UCSD-AML1 (cell line): ENCODE results near the gene P4HA2.

Experiments
- DNase-seq: peaks from one replicate; lab custom pipeline; 2025; ENCODE audit not compliant: unreplicated experiment; lab: John Stamatoyannopoulos, UW

The P4HA2 gene

GRCh38 chr5:132265336-132266030, 37.8 kb upstream of the P4HA2 start:
- no peak for DNase-seq

DNA sequence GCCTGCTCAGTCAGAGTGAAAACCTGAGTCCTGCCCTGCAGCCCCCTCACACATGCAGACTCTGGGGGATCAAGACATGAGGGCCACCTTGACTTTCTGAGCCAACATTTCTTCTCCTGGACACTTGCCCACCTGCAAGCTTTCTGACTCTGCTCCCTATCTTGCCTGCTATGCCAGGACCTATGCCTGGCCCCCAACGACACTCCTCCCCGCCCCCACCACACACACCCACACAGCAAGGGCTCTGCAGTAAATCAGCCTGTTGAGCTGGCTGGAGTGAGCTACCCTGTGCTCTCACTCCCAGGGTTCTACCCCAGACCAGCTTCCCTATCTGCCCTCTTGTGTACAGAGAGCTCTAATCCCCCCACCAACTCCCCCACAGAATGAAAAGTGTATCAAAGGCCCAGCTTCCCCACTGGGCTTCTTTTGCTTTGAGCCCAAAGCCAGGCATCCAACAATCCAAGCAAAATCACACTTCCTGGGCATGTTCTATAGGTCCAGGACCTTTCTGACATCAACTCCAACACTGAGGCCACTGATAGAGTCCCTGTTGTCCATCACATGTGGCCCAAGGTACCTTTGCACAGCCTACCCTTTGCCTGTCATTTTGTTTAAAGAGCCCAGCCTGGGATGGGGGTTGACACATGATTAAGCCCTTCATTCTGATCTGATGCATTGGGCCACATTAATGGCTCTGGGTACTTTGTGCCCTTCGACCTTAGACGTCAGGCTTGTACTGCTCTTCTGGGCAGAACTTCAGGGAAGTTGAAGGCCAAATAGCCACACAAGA, 37.1 kb upstream of the P4HA2 start:
- DNase-seq = no peak

GRCh38 chr5:132263548-132264261, 36.1 kb upstream of the P4HA2 start:
- DNase-seq = no peak

DNA sequence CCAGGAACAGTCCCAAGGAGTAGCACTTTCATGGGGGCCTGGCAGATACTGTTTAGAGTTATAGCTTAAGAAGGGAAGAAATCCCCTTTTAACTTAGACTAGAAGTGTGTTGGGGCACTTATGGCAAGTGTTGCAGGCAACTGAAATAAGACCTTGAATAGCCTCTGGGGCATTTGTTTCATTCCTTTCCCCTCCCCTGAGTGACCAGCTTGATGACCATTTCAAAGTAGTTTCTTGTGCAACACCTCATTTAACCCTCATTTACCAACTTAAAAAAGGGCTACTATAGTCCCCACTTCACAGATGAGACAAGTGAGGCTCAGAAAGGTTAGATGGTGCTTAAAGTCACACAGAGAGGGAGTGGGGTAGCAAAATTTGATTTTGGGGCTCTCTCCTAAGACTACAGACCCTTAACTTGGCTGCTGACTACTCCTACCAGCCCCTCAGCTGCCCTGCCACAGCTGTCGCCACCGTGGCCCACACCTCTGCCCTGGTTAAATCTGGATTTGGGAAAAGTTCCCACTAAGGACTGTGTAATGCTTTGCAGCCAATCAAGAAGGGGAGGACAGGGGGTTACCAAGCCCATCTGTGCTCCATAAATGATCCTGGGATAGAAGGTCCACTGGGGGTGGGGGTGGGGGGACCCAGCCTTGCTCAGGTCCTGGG, 35.4 kb upstream of the P4HA2 start:
- DNase-seq = no peak

GRCh38 chr5:132261881-132262845, 34.5 kb upstream of the P4HA2 start:
- no peak for DNase-seq

DNA sequence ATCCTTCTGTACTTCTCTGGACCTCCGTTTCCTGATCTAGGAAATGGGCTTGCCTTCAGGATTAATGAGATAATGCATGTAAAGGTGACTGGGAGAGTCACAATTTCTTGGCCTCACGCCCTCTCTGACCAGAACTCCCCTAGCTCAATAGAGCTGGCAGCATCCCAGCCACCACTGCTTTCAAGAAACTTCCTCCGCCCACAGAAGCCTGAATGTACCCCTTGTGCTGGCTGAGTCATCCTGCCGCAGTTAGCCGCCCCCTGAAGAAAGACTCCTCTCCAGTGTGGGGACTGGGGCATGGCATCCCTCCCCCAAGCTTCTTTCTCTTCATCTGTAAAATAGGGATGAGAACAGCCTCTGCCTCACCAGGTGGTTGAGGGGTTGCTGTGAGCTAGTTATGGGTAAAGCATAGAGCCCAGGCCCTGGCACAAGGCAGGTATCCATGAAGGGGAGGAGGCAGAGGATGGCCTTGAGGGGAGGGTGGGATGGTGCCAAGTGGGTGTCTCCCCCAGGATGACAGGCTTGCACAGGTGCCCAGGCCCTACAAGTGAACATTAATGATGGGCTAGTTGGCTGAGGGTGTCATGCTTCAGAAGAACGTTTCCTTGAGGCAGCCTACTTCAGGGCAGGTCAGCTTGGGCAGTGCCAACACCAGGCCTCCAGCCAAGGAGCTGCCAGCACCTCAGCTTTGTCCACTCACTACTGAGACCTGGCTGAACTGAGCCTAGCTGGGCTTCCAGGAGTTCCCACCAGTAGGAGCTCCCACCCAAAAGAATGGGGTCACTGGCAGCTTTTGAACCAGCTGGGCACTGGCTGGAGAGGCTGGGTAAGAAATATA, 33.3 kb upstream of the P4HA2 start:
- no peak for DNase-seq

GRCh38 chr5:132260051-132260450, 32.4 kb upstream of the P4HA2 start:
- DNase-seq = no peak

GRCh38 chr5:132259069-132259851, 31.6 kb upstream of the P4HA2 start:
- DNase-seq = no peak

DNA sequence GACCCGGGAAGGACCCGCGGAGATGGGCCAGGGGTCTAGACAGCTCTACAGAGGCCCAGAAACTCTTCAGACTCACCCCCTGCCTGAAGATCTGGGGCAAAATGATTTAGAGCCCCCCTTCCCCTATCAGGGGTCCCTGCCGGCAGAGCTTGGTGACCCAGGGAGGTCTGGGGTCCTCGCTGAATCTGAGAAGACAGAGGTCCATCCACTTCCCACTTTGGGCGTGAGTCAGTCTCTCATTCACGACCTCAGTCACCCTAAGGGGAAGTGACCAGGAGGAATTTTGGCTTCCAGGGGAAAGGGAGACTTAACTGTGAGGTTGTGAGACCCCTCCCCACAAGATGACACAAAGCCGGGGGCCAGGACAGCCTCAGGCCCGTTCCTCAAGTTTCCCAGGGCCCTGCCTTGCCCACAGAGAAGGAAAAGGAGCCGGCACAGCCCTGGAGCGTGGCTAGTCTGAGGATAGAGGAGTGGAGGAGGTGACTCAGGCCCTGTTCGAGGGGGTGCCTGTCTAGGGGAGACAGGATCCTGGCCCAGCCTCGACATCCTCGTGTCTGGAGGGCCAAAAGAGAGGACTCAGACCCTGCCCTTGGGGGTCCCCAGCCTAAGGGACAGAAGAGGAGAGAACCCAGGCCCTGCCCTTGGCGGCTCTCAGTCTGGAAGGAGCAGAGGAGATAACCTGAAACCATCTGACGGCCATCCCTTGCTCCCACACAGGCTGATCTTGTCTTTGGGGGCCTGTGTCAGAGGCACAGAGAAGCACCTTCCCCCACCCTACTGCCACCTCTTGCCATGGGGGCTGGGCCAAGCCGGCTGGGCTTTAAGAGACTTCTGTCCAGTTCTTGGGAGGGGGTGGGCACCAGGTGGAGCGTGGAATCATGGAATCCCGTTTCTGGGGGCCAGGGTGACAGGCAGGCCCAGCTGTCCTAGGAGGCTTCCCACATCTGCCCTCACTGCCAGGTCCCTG, 30.7 kb upstream of the P4HA2 start:
- DNase-seq = no peak

- DNase-seq = no peak
Observed at GRCh38 chr5:132257131-132258101, 29.8 kb upstream of the P4HA2 start, which contains the start of gene PDLIM4. TSS of gene PDLIM4 (plus strand) at chr5:132257696. CDS start at chr5:132257735, 39 bp downstream.

DNA sequence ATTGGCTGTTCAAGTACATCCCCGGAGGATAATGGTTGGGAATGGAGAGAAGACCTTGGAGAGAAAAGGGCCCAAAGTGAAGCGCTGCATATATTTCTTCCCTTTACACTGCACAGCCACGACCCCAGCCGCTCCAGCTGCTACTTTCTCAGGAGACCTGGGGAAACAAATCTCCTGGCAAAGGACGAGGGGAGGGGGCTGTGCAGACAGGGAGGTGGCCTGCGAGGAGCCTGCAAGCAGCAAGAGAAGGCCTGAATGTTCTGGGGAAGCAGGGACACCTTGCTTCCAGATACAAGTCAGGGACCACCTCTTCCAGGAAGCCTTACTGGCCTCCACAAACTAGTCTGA, 29.1 kb upstream of the P4HA2 start:
- no peak for DNase-seq

- DNase-seq = no peak
Observed at GRCh38 chr5:132256086-132256782, 28.6 kb upstream of the P4HA2 start.

GRCh38 chr5:132254321-132254977, 26.8 kb upstream of the P4HA2 start:
- no peak for DNase-seq

GRCh38 chr5:132253452-132254320, 26.0 kb upstream of the P4HA2 start:
- DNase-seq = no peak
